GM10248 (cell line): ENCODE results near the gene MME.

Experiments
- CTCF ChIA-PET: fragments of 300-600 bp; sonication (Branson Sonifier 250); formaldehyde crosslinking; extraction: SDS; loops from one replicate; lab custom pipeline; 2021; ENCODE audit warnings: antibody characterized with exemption; lab: Yijun Ruan, JAX
- POLR2A ChIA-PET: fragments of 350-650 bp; sonication (Branson Sonifier 250); formaldehyde crosslinking; extraction: SDS; loops from one replicate; lab custom pipeline; 2020; ENCODE audit warnings: antibody characterized with exemption; lab: Yijun Ruan, JAX
- DNase-seq: peaks from one replicate; pipeline ENCODE4 v3.0.0; 2012; ENCODE audit errors: extremely low spot score
- TF ChIP-seq, protein P1 (sequence below): IDR thresholded peaks from 2 replicates; pipeline ENCODE4 v1.5.1; 2012; ENCODE audit warnings: mild to moderate bottlenecking, low read depth; ENCODE audit errors: extremely low read depth, missing control alignments, control extremely low read depth

MME gene

DNA sequence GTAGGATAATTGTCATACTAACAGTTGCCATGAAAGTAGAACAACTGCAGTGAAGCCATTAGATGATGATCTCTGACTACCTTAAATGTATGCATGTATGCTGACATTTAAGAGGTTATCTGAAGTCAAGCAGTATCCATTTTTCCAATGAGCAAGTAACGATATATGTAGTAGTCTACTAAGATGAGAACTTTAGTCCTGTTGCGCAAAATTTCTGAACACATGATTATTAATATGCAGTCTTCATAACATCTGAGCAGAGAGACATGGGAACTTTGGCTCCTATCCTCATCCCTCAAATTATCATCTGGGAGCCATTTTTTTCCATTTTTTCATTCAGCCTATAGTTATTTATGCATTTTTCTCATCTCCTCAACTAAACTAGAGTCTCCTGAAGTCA, 79.2 kb downstream of the MME start:
- CTCF ChIA-PET = no interaction called here
- TF ChIP-seq, protein P1, sequence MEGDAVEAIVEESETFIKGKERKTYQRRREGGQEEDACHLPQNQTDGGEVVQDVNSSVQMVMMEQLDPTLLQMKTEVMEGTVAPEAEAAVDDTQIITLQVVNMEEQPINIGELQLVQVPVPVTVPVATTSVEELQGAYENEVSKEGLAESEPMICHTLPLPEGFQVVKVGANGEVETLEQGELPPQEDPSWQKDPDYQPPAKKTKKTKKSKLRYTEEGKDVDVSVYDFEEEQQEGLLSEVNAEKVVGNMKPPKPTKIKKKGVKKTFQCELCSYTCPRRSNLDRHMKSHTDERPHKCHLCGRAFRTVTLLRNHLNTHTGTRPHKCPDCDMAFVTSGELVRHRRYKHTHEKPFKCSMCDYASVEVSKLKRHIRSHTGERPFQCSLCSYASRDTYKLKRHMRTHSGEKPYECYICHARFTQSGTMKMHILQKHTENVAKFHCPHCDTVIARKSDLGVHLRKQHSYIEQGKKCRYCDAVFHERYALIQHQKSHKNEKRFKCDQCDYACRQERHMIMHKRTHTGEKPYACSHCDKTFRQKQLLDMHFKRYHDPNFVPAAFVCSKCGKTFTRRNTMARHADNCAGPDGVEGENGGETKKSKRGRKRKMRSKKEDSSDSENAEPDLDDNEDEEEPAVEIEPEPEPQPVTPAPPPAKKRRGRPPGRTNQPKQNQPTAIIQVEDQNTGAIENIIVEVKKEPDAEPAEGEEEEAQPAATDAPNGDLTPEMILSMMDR = no peak
- POLR2A ChIA-PET = no interaction called here
- DNase-seq = no peak

DNA sequence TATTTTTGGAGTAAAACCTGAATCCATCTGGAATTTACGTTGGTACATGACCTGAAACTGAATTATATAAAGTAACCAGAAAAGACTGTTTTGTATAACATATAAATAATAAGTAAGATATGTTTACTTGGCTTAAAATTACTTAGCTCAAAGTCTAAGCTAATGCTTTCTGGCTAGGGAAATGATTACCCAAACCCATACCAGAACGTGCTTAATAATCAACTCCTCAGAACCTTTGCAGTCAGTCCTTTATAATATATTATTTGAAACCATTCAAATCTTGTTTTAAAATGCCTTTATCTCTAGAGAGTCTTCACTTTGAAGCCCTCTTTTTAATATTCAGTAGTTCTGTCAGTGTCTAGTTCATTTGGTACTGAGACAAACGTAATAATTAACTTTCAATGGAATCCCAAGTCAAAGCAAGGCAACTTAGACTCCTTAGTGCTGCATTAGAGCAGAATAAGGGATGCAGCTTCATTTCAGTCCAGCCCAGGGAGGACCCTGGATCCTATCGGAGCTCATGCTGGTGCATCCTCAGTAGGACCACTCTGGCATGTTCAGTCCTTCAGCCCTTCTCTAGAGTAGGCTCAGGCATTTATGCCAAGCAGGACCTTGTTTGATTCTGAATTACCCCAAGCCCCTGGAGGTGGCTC, 81.6 kb downstream of the MME start:
- ChIA-PET POLR2A (no interaction called here), CTCF (interaction anchor here (1.1 to 1.5 kb wide), 4 partner anchors 9 to 31 kb away, joined by 3 to 5 read pairs (median 3); no protein-coding TSS in a partner anchor)
- no peak for DNase-seq
- TF ChIP-seq, protein P1 = no peak

DNA sequence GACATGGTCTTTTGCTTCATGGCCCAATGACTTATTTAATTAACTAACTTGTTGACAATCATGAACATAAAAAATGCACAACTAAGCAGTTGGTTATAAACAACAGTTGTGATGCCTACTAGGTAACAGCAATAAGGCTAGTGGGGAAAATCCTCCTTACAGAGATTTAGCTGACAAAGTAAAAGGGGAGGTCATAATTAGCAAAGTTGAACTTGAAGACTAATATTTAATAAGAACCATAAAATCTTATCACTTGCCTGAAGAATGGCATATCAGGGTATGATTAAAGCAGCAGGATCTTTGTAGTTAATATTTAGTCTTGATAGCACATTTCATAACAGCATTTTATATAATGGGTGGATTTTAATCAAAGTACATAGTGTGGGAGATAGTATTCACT, 84.2 kb downstream of the MME start:
- POLR2A ChIA-PET = no interaction called here
- no peak for DNase-seq
- CTCF ChIA-PET = no interaction called here

DNA sequence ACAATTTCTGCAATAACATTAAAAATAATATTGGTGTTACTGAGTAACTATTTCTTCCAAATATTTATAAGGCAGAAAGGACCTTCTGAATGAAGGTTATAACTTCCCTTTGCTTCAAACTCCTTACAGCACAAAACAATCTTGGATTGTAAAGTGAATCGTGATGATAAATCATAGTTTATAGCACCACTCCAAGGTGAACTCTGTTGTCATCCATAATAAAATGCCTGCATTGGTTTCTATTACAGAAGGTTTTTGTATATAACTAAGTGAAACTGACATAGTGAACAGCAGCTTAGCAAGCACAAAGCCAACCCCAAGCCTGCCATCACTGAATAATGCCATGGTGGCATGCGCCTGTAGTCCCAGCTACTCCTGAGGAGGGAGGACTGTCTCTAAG, 86.3 kb downstream of the MME start:
- DNase-seq = no peak
- ChIA-PET POLR2A (no interaction called here), CTCF (no interaction called here)
- TF ChIP-seq, protein P1 = no peak

More for the DNA sequence above, 84.2 kb downstream of the MME start:
- TF ChIP-seq, protein P1 = no peak

DNA sequence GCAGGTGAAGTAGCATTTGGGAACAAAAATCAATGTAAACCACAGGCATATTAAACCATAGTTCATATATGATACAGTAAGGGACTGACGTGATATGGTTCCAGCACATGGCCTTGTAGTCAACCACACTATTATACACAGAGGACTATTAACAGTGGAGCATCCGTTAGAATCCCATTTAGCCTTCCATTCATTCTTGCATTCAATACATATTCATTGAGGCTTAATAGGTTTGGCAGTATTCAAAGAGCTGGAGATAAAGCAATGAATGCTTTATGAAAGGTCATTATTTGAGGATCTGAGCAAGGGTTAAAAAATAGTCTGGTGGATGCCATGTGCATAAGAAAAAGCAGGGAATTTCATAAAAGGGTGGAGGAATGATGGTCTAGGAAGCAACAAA, 89.1 kb downstream of the MME start:
- TF ChIP-seq, protein P1 = no peak
- DNase-seq = no peak
- ChIA-PET POLR2A (no interaction called here), CTCF (no interaction called here)

DNA sequence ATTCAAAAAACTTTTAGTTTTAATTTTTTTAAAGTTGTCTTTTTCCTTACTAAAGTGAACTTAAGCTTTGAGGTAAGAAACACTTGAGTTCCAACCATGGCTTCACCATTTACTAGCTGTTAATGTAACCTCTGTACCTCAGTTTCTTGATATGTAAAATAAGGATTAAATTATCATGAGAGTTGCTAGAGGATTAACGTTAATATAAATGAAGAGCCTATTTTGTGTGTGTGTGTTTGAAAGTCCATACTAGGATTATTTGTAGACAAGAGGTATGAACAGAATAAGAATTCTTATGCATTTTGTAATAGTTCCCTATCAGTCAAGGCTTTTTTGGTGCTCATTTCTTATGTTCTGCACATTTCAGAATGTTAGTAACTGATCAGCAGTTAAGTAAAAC, 93.7 kb downstream of the MME start:
- ChIA-PET CTCF (no interaction called here), POLR2A (no interaction called here)
- no peak for DNase-seq

More for the DNA sequence above, 93.7 kb downstream of the MME start:
- TF ChIP-seq, protein P1 = no peak
